Transverse colon (tissue), 4 donors: ENCODE results near the gene GNG12. TPM values are rescaled to one million over a fixed set of nuclear protein-coding genes. Genes with fewer than 3 reads are reported as not detected.

Experiments used
- DNase-seq: peaks from one replicate; pipeline ENCODE4 v3.0.0-alpha.2; 2019
- H3K27ac ChIP-seq, 4 donors: fragments of 200-600 bp; sonication (generic); 2 replicates each; pipeline ENCODE4 v1.5.1; 2016 to 2018; ENCODE audit warnings: inconsistent platforms in 4 of 4
- H3K27me3 ChIP-seq: fragments of 200-600 bp; sonication (generic); 2 replicates; pipeline ENCODE4 v1.5.1; 2017; ENCODE audit warnings: inconsistent platforms
- H3K36me3 ChIP-seq, 4 donors: fragments of 200-600 bp; sonication (generic); 2 replicates each; pipeline ENCODE4 v1.5.1; 2017 to 2019; ENCODE audit warnings: inconsistent platforms in 4 of 4
- H3K4me1 ChIP-seq, 4 donors: fragments of 200-600 bp; sonication (generic); 2 replicates each; pipeline ENCODE4 v1.5.1; 2017 to 2020; ENCODE audit warnings: inconsistent platforms in 4 of 4
- H3K4me3 ChIP-seq, 4 donors: fragments of 200-600 bp; sonication (generic); 1 replicate in 1 of 4; 2 replicates in 3 of 4; pipeline versions ENCODE4 v1.5.1 to v1.6.1; 2017 to 2019; ENCODE audit warnings: inconsistent platforms in 4 of 4
- H3K9me3 ChIP-seq, 2 donors: fragments of 200-600 bp; sonication (generic); 2 replicates each; pipeline ENCODE4 v1.5.1; 2017 to 2019; ENCODE audit warnings: inconsistent platforms in 2 of 2
- CTCF ChIP-seq, 5 experiments: fragments of 200-600 bp in 3 of 5; fragments of 450-650 bp in 2 of 5; sonication (generic) in 3 of 5; IDR thresholded peaks; 1 replicate in 2 of 5; 2 replicates in 3 of 5; pipeline ENCODE4 v1.5.1; 2016 to 2017; ENCODE audit warnings: antibody characterized with exemption in 5 of 5, inconsistent platforms in 3 of 5, mild to moderate bottlenecking in 2 of 5, moderate library complexity in 1 of 5
- EP300 ChIP-seq: sonication (generic); formaldehyde crosslinking; IDR thresholded peaks from one replicate; pipeline ENCODE4 v1.6.1; 2017; ENCODE audit warnings: antibody characterized with exemption, low read depth
- POLR2A ChIP-seq: fragments of 450-650 bp; IDR thresholded peaks from one replicate; pipeline ENCODE4 v1.6.1; 2016; ENCODE audit warnings: antibody characterized with exemption, mild to moderate bottlenecking, moderate library complexity
- POLR2AphosphoS5 ChIP-seq, 3 donors: sonication (generic); formaldehyde crosslinking; IDR thresholded peaks; one replicate each; pipeline ENCODE4 v1.6.1; 2016; ENCODE audit warnings: antibody characterized with exemption in 3 of 3
- WGBS, 2 donors: methylation state at CpG; one replicate each; pipeline ENCODE4 v1.1.5; 2018; ENCODE audit warnings: low coverage in 1 of 2; 5-methylcytosine and 5-hydroxymethylcytosine counted together
- in situ Hi-C, 4 donors: fragments of 200-750 bp; cut with MboI; loops; one replicate each; pipeline versions ENCODE4 v1.15.0 to v1.15.1; 2017; ENCODE audit warnings: low sequenced_read_pairs in 3 of 4, low pct_ligation_motif_present in 1 of 4, low pct_unique_long_range_greater_than_20kb in 1 of 4
- intact Hi-C: fragments of 100-400 bp; cut with DNase I; formaldehyde crosslinking; loops from one replicate; pipeline ENCODE4 v1.15.1; 2023; ENCODE audit warnings: low total_unique reads
- total RNA-seq, 4 donors: library from RNA; depleted of rRNA; stranded (reverse); fragments of >200 nt; gene quantifications; one replicate each; pipeline ENCODE4 v1.1.0, GENCODE V29; 2016

GNG12 gene
- total RNA-seq, 4 donors from 2014 or later: 19.1 to 180 (median 112) TPM

GRCh38 chr1:67830226-67830625, 3.0 kb downstream of the GNG12 start:
- no peaks in the 10 kb centered on the region for H3K9me3 ChIP-seq
- H3K36me3 ChIP-seq: no peaks in the 10 kb centered on the region
- DNase-seq: no peak
- WGBS, 2 donors: 55 to 76% methylated on average over 5 of the region's 5 CpGs
- intact Hi-C loops (loop anchor here (5.0 to 10.0 kb wide), 2 partner anchors 63 to 515 kb away; no protein-coding TSS in a partner anchor), in situ Hi-C loops (loop anchor here in 1 of 4 donors (25.0 kb wide), 1 partner anchor 507 kb away; no protein-coding TSS in a partner anchor)
- peaks cover 9 to 68% (median 33%) of the 10 kb centered on the region in 4 donors for H3K4me1 ChIP-seq
- H3K4me3 ChIP-seq: peak overlapping the region in 1 of 4 donors; percentile 86
- peak overlapping the region in 2 of 4 donors; percentile 86 to 95 for H3K27ac ChIP-seq
- peaks cover 4% of the 10 kb centered on the region for H3K27me3 ChIP-seq
- TF ChIP-seq POLR2A (no peak), POLR2AphosphoS5 (IDR thresholded peaks at IDR 0.05) (no peak), EP300 (no peak), CTCF (IDR thresholded peaks at IDR 0.05) (no peak)

- H3K9me3 ChIP-seq: no peaks in the 10 kb centered on the region
- 69% methylated on average over 4 of the region's 4 CpGs; no CpG with 5 or more reads in 1 of the 2 donors for WGBS, 2 donors
- DNase-seq: no peak
- H3K4me1 ChIP-seq: peaks cover 13 to 87% (median 33%) of the 10 kb centered on the region in 4 donors
- peak overlapping the region; percentile 10 to 64 (median 44) for H3K27ac ChIP-seq
- no peak overlapping the region for H3K4me3 ChIP-seq
- intact Hi-C loops: no loop called here
- in situ Hi-C loops: loop anchor here in 2 of 4 donors (10.0 to 25.0 kb wide), 2 partner anchors 63 to 510 kb away; no protein-coding TSS in a partner anchor
- H3K36me3 ChIP-seq: no peaks in the 10 kb centered on the region
- no peak for TF ChIP-seq POLR2A
- TF ChIP-seq POLR2AphosphoS5 (IDR thresholded peaks at IDR 0.05): peak in 2 of 3 donors; percentile 35 to 51
- no peaks in the 10 kb centered on the region for H3K27me3 ChIP-seq
Observed at GRCh38 chr1:67827688-67828087, 5.6 kb downstream of the GNG12 start.

- 61 to 79% methylated on average over 4 of the region's 4 CpGs for WGBS, 2 donors
- intact Hi-C loops: no loop called here
- in situ Hi-C loops: loop anchor here in 2 of 4 donors (10.0 to 25.0 kb wide), 2 partner anchors 61 to 512 kb away; no protein-coding TSS in a partner anchor
Observed at GRCh38 chr1:67825591-67825990, 7.7 kb downstream of the GNG12 start.

GRCh38 chr1:67824766-67825165, 8.5 kb downstream of the GNG12 start:
- Histone ChIP-seq H3K9me3 (no peaks in the 10 kb centered on the region), H3K4me1 (peaks cover 6 to 88% (median 28%) of the 10 kb centered on the region in 4 donors), H3K27me3 (no peaks in the 10 kb centered on the region), H3K4me3 (no peak overlapping the region), H3K36me3 (no peaks in the 10 kb centered on the region), H3K27ac (peak overlapping the region in 2 of 4 donors; percentile 46 to 57)
- DNase-seq: peak; percentile 73
- in situ Hi-C loops: loop anchor here in 2 of 4 donors (10.0 to 25.0 kb wide), 2 partner anchors 60 to 513 kb away; no protein-coding TSS in a partner anchor
- intact Hi-C loops: no loop called here
- TF ChIP-seq CTCF (IDR thresholded peaks at IDR 0.05): no peak
- TF ChIP-seq POLR2A: peak; percentile 29
- TF ChIP-seq POLR2AphosphoS5 (IDR thresholded peaks at IDR 0.05): peak in 1 of 3 donors; percentile 31
- TF ChIP-seq EP300: no peak
- 33 to 40% methylated on average over 1 of the region's 1 CpG for WGBS, 2 donors

More at GRCh38 chr1:67825591-67825990, 7.7 kb downstream of the GNG12 start:
- TF ChIP-seq EP300: no peak
- no peak for TF ChIP-seq POLR2AphosphoS5 (IDR thresholded peaks at IDR 0.05)
- TF ChIP-seq CTCF (IDR thresholded peaks at IDR 0.05): no peak
- TF ChIP-seq POLR2A: no peak
- no peaks in the 10 kb centered on the region for H3K36me3 ChIP-seq
- H3K4me1 ChIP-seq: peaks cover 8 to 88% (median 29%) of the 10 kb centered on the region in 4 donors
- no peak for DNase-seq
- H3K27me3 ChIP-seq: no peaks in the 10 kb centered on the region
- no peak overlapping the region for H3K4me3 ChIP-seq
- H3K9me3 ChIP-seq: no peaks in the 10 kb centered on the region
- H3K27ac ChIP-seq: peak overlapping the region in 2 of 4 donors; percentile 46 to 57
